ENCODE data around the gene ACSM2A. TPM values are rescaled to one million over a fixed set of nuclear protein-coding genes. Genes with fewer than 3 reads are reported as not detected.

ACSM2A gene
- total RNA-seq, 1 donor from 2014 or later = not detected

DNA sequence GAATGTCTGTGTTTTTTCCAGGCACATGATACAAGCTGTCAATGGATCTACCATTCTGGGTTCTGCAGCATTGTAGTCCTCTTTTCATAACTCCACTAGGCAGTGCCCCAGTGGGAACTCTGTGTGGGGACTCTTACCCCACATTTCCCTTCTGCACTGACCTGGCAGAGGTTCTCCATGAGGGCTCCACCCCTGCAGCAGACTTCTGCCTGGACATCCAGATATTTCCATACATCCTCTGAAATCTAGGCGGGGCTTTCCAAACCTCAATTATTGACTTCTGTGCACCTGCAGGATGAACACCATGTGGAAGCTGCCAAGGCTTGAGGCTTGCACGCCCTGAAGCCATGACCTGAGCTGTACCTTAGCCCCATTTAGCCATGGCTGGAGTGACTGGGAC is 56.0 kb downstream of the ACSM2A start:
- no peak for TF ChIP-seq CTCF (IDR thresholded peaks at IDR 0.05; ENCODE audit: unreplicated experiment)
- H3K4me1 Mint-ChIP-seq = no peaks in the 10 kb centered on the region
- H3K27me3 Mint-ChIP-seq (ENCODE audit: low read depth) = no peaks in the 10 kb centered on the region
- peaks cover 76% of the 10 kb centered on the region for H3K9me3 Mint-ChIP-seq
- no peak overlapping the region for H3K27ac Mint-ChIP-seq
- H3K36me3 Mint-ChIP-seq = no peaks in the 10 kb centered on the region
- DNase-seq (ENCODE audit: low spot score in 2 of 2, unreplicated experiment in 2 of 2) = no peak
- H3K4me3 Mint-ChIP-seq = no peak overlapping the region

- TF ChIP-seq CTCF (IDR thresholded peaks at IDR 0.05; ENCODE audit: unreplicated experiment) = no peak
- peaks cover 89% of the 10 kb centered on the region for H3K9me3 Mint-ChIP-seq
- no peaks in the 10 kb centered on the region for H3K27me3 Mint-ChIP-seq (ENCODE audit: low read depth)
- no peak for DNase-seq (ENCODE audit: low spot score in 2 of 2, unreplicated experiment in 2 of 2)
- H3K36me3 Mint-ChIP-seq = no peaks in the 10 kb centered on the region
- no peak overlapping the region for H3K27ac Mint-ChIP-seq
- H3K4me1 Mint-ChIP-seq = no peaks in the 10 kb centered on the region
- no peak overlapping the region for H3K4me3 Mint-ChIP-seq
These were observed 59.0 kb downstream of the ACSM2A start for GRCh38 chr16:20510323-20510722.

DNA sequence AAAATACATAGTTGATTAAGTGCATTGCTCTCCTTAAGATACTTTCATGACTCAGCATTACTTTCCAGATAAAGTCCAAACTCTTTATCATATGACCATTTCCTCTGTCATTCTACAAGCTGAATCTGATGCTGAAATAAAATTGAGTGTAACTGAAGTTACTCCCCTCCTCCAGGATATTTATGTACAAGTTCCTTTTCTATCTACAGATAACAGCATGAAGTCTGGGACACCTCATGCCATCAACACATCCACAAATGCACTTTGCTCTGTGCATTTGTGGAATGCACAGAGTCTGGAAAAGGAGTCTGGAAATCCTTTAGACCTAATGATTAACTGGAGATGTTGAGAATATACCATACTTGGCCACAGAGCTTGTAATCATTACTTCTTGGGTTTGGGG is 64.4 kb downstream of the ACSM2A start:
- H3K4me1 Mint-ChIP-seq = no peaks in the 10 kb centered on the region
- no peaks in the 10 kb centered on the region for H3K36me3 Mint-ChIP-seq
- DNase-seq (ENCODE audit: low spot score in 2 of 2, unreplicated experiment in 2 of 2) = no peak
- H3K27ac Mint-ChIP-seq = no peak overlapping the region
- TF ChIP-seq CTCF (IDR thresholded peaks at IDR 0.05; ENCODE audit: unreplicated experiment) = no peak
- H3K27me3 Mint-ChIP-seq (ENCODE audit: low read depth) = no peaks in the 10 kb centered on the region
- H3K4me3 Mint-ChIP-seq = no peak overlapping the region
- H3K9me3 Mint-ChIP-seq = peaks cover 83% of the 10 kb centered on the region

- H3K4me3 Mint-ChIP-seq = no peak overlapping the region
These were observed 65.8 kb downstream of the ACSM2A start for GRCh38 chr16:20517149-20517548.

DNA sequence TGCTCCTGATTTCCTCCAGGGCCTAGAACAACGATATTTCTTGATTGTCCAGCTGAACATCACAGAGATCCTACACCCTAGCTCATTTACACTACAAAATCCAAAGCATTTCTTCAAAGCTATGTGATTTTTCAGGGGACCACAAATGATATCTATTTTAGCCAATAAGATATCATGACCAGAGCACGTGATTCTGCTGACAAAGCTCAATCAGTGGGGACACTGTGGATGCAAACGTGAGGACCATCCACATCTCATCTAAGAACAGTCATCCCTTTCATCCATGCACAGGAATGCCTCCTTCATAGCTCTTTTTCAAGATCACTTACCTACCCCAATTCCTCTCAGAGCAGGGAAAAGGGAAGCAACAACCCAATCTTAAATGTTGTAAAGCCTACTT is 67.9 kb downstream of the ACSM2A start:
- H3K9me3 Mint-ChIP-seq = peaks cover 60% of the 10 kb centered on the region

More at GRCh38 chr16:20517149-20517548, 65.8 kb downstream of the ACSM2A start:
- TF ChIP-seq CTCF (IDR thresholded peaks at IDR 0.05; ENCODE audit: unreplicated experiment) = no peak
- Mint-ChIP-seq H3K36me3 (no peaks in the 10 kb centered on the region), H3K27me3 (ENCODE audit: low read depth) (no peaks in the 10 kb centered on the region), H3K9me3 (peaks cover 78% of the 10 kb centered on the region), H3K27ac (no peak overlapping the region), H3K4me1 (no peaks in the 10 kb centered on the region)
- no peak for DNase-seq (ENCODE audit: low spot score in 2 of 2, unreplicated experiment in 2 of 2)

More for the DNA sequence above, 67.9 kb downstream of the ACSM2A start:
- H3K27ac Mint-ChIP-seq = no peak overlapping the region
- no peaks in the 10 kb centered on the region for H3K4me1 Mint-ChIP-seq
- H3K36me3 Mint-ChIP-seq = no peaks in the 10 kb centered on the region
- no peak for TF ChIP-seq CTCF (IDR thresholded peaks at IDR 0.05; ENCODE audit: unreplicated experiment)
- no peaks in the 10 kb centered on the region for H3K27me3 Mint-ChIP-seq (ENCODE audit: low read depth)
- DNase-seq (ENCODE audit: low spot score in 2 of 2, unreplicated experiment in 2 of 2) = no peak
- no peak overlapping the region for H3K4me3 Mint-ChIP-seq

All from mesothelial cell of epicardium (in vitro differentiated cells).